Measurements from ENCODE around the gene THY1.
"Not testable (repeated sequence)": the region's sequence is repeated elsewhere in the genome, so short reads cannot be mapped to it uniquely, and the experiment has no call there.

THY1 gene

GRCh38 chr11:119422809-119423508 lies at the start of gene THY1:
Gene THY1 (minus strand): TSS chr11:119423172. CDS start chr11:119420905, 2,267 bp downstream.
- no peak for DNase-seq (ENCODE audit: low spot score)

- no peak for DNase-seq (ENCODE audit: low spot score)
Observed at GRCh38 chr11:119472186-119472855, 49.3 kb upstream of the THY1 start.

GRCh38 chr11:119471329-119471728 lies 48.4 kb upstream of the THY1 start:
- DNase-seq (ENCODE audit: low spot score), result no peak

- no peak for DNase-seq (ENCODE audit: low spot score)
Observed at GRCh38 chr11:119470317-119471291, 47.6 kb upstream of the THY1 start.

GRCh38 chr11:119469506-119469905 lies 46.5 kb upstream of the THY1 start:
- DNase-seq (ENCODE audit: low spot score), result no peak

- no peak for DNase-seq (ENCODE audit: low spot score)
Observed at GRCh38 chr11:119468511-119468910, 45.5 kb upstream of the THY1 start.

- no peak for DNase-seq (ENCODE audit: low spot score)
Observed at GRCh38 chr11:119461229-119461963, 38.4 kb upstream of the THY1 start.

GRCh38 chr11:119460582-119460981 lies 37.6 kb upstream of the THY1 start:
- DNase-seq (ENCODE audit: low spot score), result no peak

- DNase-seq (ENCODE audit: low spot score), result no peak
Observed at GRCh38 chr11:119460097-119460496, 37.1 kb upstream of the THY1 start.

- DNase-seq (ENCODE audit: low spot score), result no peak
Observed at GRCh38 chr11:119459293-119459976, 36.5 kb upstream of the THY1 start.

GRCh38 chr11:119455708-119456107 lies 32.7 kb upstream of the THY1 start:
- not testable (repeated sequence) for DNase-seq (ENCODE audit: low spot score)

- DNase-seq (ENCODE audit: low spot score), result not testable (repeated sequence)
Observed at GRCh38 chr11:119455241-119455640, 32.3 kb upstream of the THY1 start.

GRCh38 chr11:119453881-119454280 lies 30.9 kb upstream of the THY1 start:
- DNase-seq (ENCODE audit: low spot score), result no peak

- no peak for DNase-seq (ENCODE audit: low spot score)
Observed at GRCh38 chr11:119450590-119451326, 27.8 kb upstream of the THY1 start.

GRCh38 chr11:119449498-119449897 lies 26.5 kb upstream of the THY1 start:
- DNase-seq (ENCODE audit: low spot score), result no peak

GRCh38 chr11:119448380-119448779 lies 25.4 kb upstream of the THY1 start:
- DNase-seq (ENCODE audit: low spot score), result no peak

- DNase-seq (ENCODE audit: low spot score), result no peak
Observed at GRCh38 chr11:119447664-119448242, 24.8 kb upstream of the THY1 start.

- DNase-seq (ENCODE audit: low spot score), result no peak
Observed at GRCh38 chr11:119446871-119447663, 24.1 kb upstream of the THY1 start.

- no peak for DNase-seq (ENCODE audit: low spot score)
Observed at GRCh38 chr11:119446434-119446833, 23.5 kb upstream of the THY1 start.
